ENCODE data around the gene C19orf85.

C19orf85 gene

GRCh38 chr19:55461974-55462626 is 2.5 kb downstream of the C19orf85 start:
- peak overlapping the region; percentile 66 for H2AFZ ChIP-seq (ENCODE audit: low read depth, low read length)
- H3K4me1 ChIP-seq (ENCODE audit: insufficient read depth, low read length): peaks cover 34% of the 10 kb centered on the region
- peaks cover 28% of the 10 kb centered on the region for H3K79me2 ChIP-seq (ENCODE audit: insufficient read depth, low read length)

GRCh38 chr19:55461259-55461973 is 3.1 kb downstream of the C19orf85 start, which contains the start of gene ISOC2:
ISOC2 (minus strand) TSS chr19:55461642; CDS start chr19:55456486, 5,156 bp downstream.
- Histone ChIP-seq H3K4me1 (ENCODE audit: insufficient read depth, low read length) (peaks cover 34% of the 10 kb centered on the region), H2AFZ (ENCODE audit: low read depth, low read length) (peak within 1 kb of the TSS; percentile 91), H3K36me3 (ENCODE audit: insufficient read depth, low read length) (no peaks in the 10 kb centered on the region), H4K20me1 (ENCODE audit: insufficient read depth, low read length) (peaks cover 11% of the 10 kb centered on the region; the same call in 1 of the 2 replicates), H3K27ac (ENCODE audit: low read length) (peak within 1 kb of the TSS; percentile 96), H3K4me2 (ENCODE audit: insufficient read depth, low read length) (peak within 1 kb of the TSS; percentile 92), H3K27me3 (ENCODE audit: insufficient read depth, low read length, poor library complexity) (no peaks in the 10 kb centered on the region), H3K4me3 (ENCODE audit: low read depth in 1 of 2, low read length in 2 of 2) (peak within 1 kb of the TSS; percentile 87 to 97), H3K9ac (ENCODE audit: low read depth, low read length) (peak within 1 kb of the TSS; percentile 98), H3K79me2 (ENCODE audit: insufficient read depth, low read length) (peaks cover 33% of the 10 kb centered on the region), H3K9me3 (ENCODE audit: insufficient read depth, low read length, severe bottlenecking) (no peaks in the 10 kb centered on the region)
- ATAC-seq (ENCODE audit: insufficient read depth, low read depth): peak; percentile 96
- TF ChIP-seq EZH2 (IDR thresholded peaks at IDR 0.05; ENCODE audit: borderline replicate concordance, low read depth, low read length, severe bottlenecking) (no peak), CTCF (IDR thresholded peaks at IDR 0.05; ENCODE audit: borderline replicate concordance, extremely low read depth, low read length, poor library complexity, severe bottlenecking) (no peak)
- peak; percentile 100 for DNase-seq

More at GRCh38 chr19:55461974-55462626, 2.5 kb downstream of the C19orf85 start:
- Histone ChIP-seq H3K27ac (ENCODE audit: low read length) (peak overlapping the region; percentile 71), H3K9ac (ENCODE audit: low read depth, low read length) (peak overlapping the region; percentile 55), H3K4me3 (ENCODE audit: low read depth in 1 of 2, low read length in 2 of 2) (peak overlapping the region; percentile 10 to 65; a peak in 3 of 4 replicates), H4K20me1 (ENCODE audit: insufficient read depth, low read length) (0 out of 2 replicates have a peak, but pooled peaks cover 7% of the 10 kb centered on the region), H3K27me3 (ENCODE audit: insufficient read depth, low read length, poor library complexity) (no peaks in the 10 kb centered on the region), H3K4me2 (ENCODE audit: insufficient read depth, low read length) (peak overlapping the region; percentile 80), H3K9me3 (ENCODE audit: insufficient read depth, low read length, severe bottlenecking) (no peaks in the 10 kb centered on the region), H3K36me3 (ENCODE audit: insufficient read depth, low read length) (no peaks in the 10 kb centered on the region)
- TF ChIP-seq EZH2 (IDR thresholded peaks at IDR 0.05; ENCODE audit: borderline replicate concordance, low read depth, low read length, severe bottlenecking) (no peak), CTCF (IDR thresholded peaks at IDR 0.05; ENCODE audit: borderline replicate concordance, extremely low read depth, low read length, poor library complexity, severe bottlenecking) (no peak)
- no peak for ATAC-seq (ENCODE audit: insufficient read depth, low read depth)
- no peak for DNase-seq

GRCh38 chr19:55460670-55461258 is 3.8 kb downstream of the C19orf85 start:
- Histone ChIP-seq H3K9ac (ENCODE audit: low read depth, low read length) (peak overlapping the region; percentile 98), H4K20me1 (ENCODE audit: insufficient read depth, low read length) (peaks cover 11% of the 10 kb centered on the region; the same call in 1 of the 2 replicates), H2AFZ (ENCODE audit: low read depth, low read length) (peak overlapping the region; percentile 91), H3K4me3 (ENCODE audit: low read depth in 1 of 2, low read length in 2 of 2) (peak overlapping the region; percentile 87 to 97), H3K27me3 (ENCODE audit: insufficient read depth, low read length, poor library complexity) (no peaks in the 10 kb centered on the region), H3K4me2 (ENCODE audit: insufficient read depth, low read length) (peak overlapping the region; percentile 92), H3K27ac (ENCODE audit: low read length) (peak overlapping the region; percentile 96), H3K36me3 (ENCODE audit: insufficient read depth, low read length) (no peaks in the 10 kb centered on the region), H3K79me2 (ENCODE audit: insufficient read depth, low read length) (peaks cover 33% of the 10 kb centered on the region), H3K9me3 (ENCODE audit: insufficient read depth, low read length, severe bottlenecking) (no peaks in the 10 kb centered on the region), H3K4me1 (ENCODE audit: insufficient read depth, low read length) (peaks cover 34% of the 10 kb centered on the region)
- ATAC-seq (ENCODE audit: insufficient read depth, low read depth) (peak; percentile 23; the same call in 2 of the 3 replicates), DNase-seq (peak; percentile 74)
- no peak for TF ChIP-seq EZH2 (IDR thresholded peaks at IDR 0.05; ENCODE audit: borderline replicate concordance, low read depth, low read length, severe bottlenecking)
- no peak for TF ChIP-seq CTCF (IDR thresholded peaks at IDR 0.05; ENCODE audit: borderline replicate concordance, extremely low read depth, low read length, poor library complexity, severe bottlenecking)
